ENCODE results near the gene CPAMD8. TPM values are rescaled to one million over a fixed set of nuclear protein-coding genes. Genes with fewer than 3 reads are reported as not detected.

Gene CPAMD8
- total RNA-seq, 2 experiments from 2014 or later: 0.31 to 0.88 TPM

DNA sequence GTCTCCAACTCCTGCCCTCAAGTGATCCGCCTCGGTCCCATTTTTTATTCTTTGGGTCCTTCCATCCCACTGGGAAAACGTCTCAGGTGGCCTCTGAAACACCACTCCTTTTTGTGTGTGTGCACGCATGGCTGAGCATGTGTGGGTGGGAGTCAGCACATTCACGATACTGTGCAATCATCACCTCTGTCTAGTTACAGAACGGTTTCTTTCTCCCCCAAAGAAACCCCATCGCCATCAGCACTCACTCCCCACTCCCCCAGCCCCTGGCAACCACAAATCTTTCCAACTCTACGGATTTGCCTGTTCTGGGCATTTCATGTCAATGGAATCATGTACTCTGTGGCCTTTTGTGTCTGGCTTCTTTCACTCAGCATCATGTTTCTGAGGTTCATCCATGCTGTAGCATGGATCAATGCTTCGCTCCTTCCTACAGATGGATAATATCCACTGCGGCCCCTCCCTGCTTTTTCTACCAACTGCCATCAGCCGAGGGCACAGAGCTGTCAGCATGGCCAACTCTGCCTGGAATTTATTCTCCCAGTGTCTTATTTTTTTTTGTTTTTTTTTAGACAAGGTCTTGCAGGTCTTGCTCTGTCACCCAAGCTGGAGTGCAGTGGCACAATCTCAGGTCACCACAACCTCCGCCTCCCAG is 128.1 kb downstream of the CPAMD8 start:
- H3K27me3 Mint-ChIP-seq: peaks cover 15% of the 10 kb centered on the region
- peak overlapping the region; percentile 56 for H3K4me3 Mint-ChIP-seq
- intact Hi-C loops (cut with micrococcal nuclease): loop anchor here (1.0 kb wide), 1 partner anchor 127 kb away; no protein-coding TSS in a partner anchor
- ChIA-PET POLR2A (no interaction called here), CTCF (no interaction called here)
- no peaks in the 10 kb centered on the region for H3K36me3 Mint-ChIP-seq
- no peaks in the 10 kb centered on the region for H3K9me3 Mint-ChIP-seq
- no peak overlapping the region for H3K27ac Mint-ChIP-seq
- H3K4me1 Mint-ChIP-seq (ENCODE audit: low read depth): peaks cover 15% of the 10 kb centered on the region
- no peak for DNase-seq

DNA sequence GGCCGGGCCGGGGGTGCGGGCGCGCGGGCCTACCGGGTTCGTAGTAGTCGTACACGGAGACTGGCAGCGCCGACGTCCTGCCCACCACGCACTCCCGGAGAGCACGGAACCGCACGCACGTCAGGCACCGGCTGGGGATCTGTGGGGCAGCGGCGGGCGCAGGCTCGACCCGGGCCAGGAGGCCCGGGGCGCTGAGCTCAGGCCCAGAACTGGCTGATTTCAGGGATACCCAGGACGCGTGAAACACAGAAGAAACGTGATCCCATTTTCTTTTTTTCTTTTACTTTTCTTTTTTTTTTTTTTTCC is 128.8 kb downstream of the CPAMD8 start:
- intact Hi-C loops (cut with micrococcal nuclease): no loop called here
- no peak for DNase-seq
- Mint-ChIP-seq H3K27me3 (peaks cover 17% of the 10 kb centered on the region), H3K27ac (no peak overlapping the region), H3K9me3 (no peaks in the 10 kb centered on the region), H3K4me3 (peak overlapping the region; percentile 56), H3K4me1 (ENCODE audit: low read depth) (peaks cover 18% of the 10 kb centered on the region), H3K36me3 (no peaks in the 10 kb centered on the region)
- ChIA-PET CTCF (no interaction called here), POLR2A (no interaction called here)

DNA sequence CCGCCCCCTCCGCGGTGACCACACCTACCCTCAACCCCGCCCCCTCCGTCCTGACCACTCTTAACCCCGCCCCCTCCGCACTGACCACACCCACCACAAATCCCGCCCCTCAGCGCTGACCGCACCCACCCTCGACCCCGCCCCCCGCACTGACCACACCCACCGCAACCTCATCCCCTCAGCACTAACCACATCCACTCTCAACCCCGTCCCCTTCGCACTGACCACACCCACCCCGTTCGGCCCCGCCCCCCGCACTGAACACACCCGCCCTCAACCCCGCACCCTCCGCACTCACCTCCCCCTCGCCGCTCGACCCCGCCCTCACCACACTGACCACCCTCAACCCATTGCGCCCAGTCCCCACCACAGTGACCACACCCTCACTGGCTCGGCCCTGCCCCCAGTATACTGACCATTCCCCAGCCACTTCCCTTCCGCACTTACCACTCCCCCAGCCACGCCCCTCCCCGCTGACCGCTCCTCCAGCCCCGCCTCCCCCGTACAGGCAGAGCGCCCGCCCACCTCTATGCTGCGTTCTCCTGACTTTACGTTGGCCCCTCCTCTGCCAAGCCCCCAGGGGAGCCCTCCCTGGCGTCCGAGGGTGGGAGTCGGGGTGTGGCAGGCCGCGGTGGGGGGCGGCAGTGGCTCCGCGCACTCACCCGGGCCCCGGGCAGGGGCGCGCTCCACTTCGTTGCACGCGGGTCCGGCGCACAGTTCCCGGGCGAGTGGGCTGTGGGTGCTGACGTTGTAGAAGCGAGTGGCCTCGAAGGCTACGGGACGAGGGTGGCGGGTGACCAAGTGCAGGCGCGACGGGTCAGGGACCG is 129.4 kb downstream of the CPAMD8 start:
- peaks cover 18% of the 10 kb centered on the region for H3K4me1 Mint-ChIP-seq (ENCODE audit: low read depth)
- no peak overlapping the region for H3K27ac Mint-ChIP-seq
- H3K27me3 Mint-ChIP-seq: peaks cover 18% of the 10 kb centered on the region
- POLR2A ChIA-PET: no interaction called here
- intact Hi-C loops (cut with micrococcal nuclease): no loop called here
- no peaks in the 10 kb centered on the region for H3K9me3 Mint-ChIP-seq
- peak; percentile 87 for DNase-seq
- H3K4me3 Mint-ChIP-seq: peak overlapping the region; percentile 64
- CTCF ChIA-PET: no interaction called here
- no peaks in the 10 kb centered on the region for H3K36me3 Mint-ChIP-seq

DNA sequence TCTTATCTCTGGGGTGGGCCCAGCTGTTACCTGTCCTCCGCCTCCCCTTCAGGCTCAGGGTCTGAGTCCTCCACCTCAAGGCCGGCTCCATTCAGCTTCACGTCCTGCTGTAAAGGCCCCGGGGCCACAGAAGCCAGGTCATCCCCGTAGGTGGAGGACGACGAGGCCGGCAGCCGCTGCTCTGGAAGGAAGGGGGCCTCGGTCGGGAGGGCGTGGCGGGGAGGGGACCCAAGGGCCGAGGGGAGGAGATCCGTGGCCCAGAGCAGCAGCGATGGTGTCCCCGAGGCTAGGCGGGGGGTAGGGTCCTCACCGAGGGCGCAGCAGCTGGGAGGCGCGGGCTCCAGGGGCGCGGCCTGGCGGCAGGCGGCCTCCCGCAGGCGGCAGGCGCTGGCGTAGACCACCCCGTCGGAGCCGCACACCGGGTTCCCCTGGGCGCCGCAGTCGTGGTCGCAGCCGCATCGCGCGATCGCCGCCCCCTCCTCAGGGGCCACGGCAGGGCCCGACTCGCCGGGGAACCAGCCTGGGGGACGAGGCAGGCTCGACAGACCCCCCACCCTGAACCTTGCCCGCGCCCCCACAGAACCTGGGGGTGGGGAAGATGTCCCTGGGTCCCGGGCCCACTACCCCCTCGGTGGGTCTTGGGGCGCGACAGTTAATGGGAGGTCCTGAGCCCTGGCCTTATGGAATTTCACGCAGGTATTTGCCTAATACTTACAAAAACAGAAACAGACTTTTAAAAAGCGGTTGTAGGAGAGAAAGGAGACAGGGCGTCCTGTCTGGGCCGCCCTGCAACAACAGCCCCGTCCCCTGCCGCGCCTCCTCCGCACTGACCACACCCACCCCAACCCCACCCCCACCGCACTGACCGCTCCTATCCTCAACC is 130.2 kb downstream of the CPAMD8 start:
- Mint-ChIP-seq H3K36me3 (no peaks in the 10 kb centered on the region), H3K9me3 (no peaks in the 10 kb centered on the region), H3K27me3 (peaks cover 20% of the 10 kb centered on the region), H3K27ac (no peak overlapping the region), H3K4me3 (peak overlapping the region; percentile 43), H3K4me1 (ENCODE audit: low read depth) (peaks cover 18% of the 10 kb centered on the region)
- ChIA-PET CTCF (no interaction called here), POLR2A (no interaction called here)
- no peak for DNase-seq
- intact Hi-C loops (cut with micrococcal nuclease): no loop called here

DNA sequence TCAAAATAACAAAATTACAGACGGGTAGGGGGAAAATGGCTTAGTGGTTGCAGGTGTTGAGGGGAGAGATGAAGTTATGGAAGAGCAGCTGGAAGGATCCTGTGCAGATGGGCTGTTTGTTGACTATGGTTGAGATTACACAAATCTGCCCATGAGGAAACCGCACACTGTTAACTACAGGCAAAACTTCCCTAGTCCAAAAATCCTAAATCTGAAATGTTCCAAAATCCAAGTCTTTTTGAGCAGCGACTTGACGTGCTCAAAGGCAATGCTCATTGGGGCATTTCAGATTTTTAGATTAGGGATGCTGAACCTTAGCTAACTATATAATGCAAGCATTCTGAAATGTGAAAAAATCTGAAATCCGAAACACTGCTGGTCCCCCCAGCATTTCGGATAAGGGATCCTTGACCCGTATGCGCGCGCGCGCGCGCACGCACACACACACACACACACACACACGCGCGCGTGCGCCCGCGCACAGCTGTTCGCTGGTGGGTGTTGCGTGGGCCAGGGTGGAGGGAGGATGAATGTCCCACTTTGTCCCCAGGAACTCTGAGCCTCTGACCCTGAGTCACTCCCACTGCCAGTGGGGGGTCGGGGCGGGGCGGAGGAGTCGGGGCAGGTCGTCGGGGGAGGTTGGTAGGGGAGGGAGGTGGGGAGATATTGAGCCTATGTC is 131.0 kb downstream of the CPAMD8 start:
- no peaks in the 10 kb centered on the region for H3K9me3 Mint-ChIP-seq
- peaks cover 20% of the 10 kb centered on the region for H3K27me3 Mint-ChIP-seq
- no peak overlapping the region for H3K4me3 Mint-ChIP-seq
- CTCF ChIA-PET: no interaction called here
- intact Hi-C loops (cut with micrococcal nuclease): no loop called here
- no peak for DNase-seq
- no peak overlapping the region for H3K27ac Mint-ChIP-seq
- no peaks in the 10 kb centered on the region for H3K36me3 Mint-ChIP-seq
- peaks cover 18% of the 10 kb centered on the region for H3K4me1 Mint-ChIP-seq (ENCODE audit: low read depth)
- POLR2A ChIA-PET: no interaction called here

DNA sequence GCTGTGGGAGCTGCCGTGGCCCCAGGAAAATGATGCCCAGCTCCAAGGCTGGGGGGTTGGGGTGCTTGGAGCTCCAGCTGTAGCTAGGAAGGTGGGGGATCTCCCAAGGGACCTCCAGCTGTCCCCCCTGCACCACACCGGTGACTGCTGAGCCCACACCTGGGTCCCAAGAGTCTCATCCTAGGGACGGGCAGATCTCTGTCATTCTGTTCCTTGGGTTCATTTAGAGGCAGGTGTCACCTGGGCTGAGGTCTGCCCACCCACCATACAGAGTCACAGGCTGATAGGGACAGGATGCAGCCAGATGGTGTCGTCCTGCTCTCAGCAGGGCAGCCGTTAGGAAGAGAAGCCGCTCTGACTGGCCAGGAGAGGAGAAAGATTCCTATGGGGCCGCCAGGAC is 132.5 kb downstream of the CPAMD8 start:
- intact Hi-C loops (cut with micrococcal nuclease): no loop called here
- peaks cover 10% of the 10 kb centered on the region for H3K4me1 Mint-ChIP-seq (ENCODE audit: low read depth)
- DNase-seq: no peak
- ChIA-PET CTCF (no interaction called here), POLR2A (interaction anchor here (0.7 kb wide), 1 partner anchor 114 kb away, joined by 3 read pairs; no protein-coding TSS in a partner anchor)
- H3K36me3 Mint-ChIP-seq: no peaks in the 10 kb centered on the region
- no peak overlapping the region for H3K27ac Mint-ChIP-seq
- H3K9me3 Mint-ChIP-seq: no peaks in the 10 kb centered on the region
- no peak overlapping the region for H3K4me3 Mint-ChIP-seq
- peaks cover 25% of the 10 kb centered on the region for H3K27me3 Mint-ChIP-seq

DNA sequence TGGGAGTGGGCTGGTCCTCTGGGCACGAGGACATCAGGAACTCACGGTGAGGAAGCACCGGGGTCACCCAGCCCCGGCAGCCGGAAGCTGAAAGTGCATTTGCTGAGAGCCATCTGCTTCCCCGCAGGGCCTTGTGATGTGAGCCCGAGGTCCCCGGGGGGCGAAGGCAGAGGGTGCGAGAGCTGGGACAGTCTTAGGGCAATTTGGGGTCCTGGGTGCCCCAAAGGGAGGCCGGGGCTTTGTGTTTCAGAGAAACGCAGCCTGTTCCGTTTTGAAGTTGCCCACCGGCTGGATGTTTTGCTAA is 133.0 kb downstream of the CPAMD8 start:
- Mint-ChIP-seq H3K27me3 (peaks cover 28% of the 10 kb centered on the region), H3K9me3 (no peaks in the 10 kb centered on the region), H3K4me3 (no peak overlapping the region), H3K27ac (no peak overlapping the region), H3K36me3 (no peaks in the 10 kb centered on the region), H3K4me1 (ENCODE audit: low read depth) (peaks cover 7% of the 10 kb centered on the region)
- intact Hi-C loops (cut with micrococcal nuclease): no loop called here
- DNase-seq: no peak
- ChIA-PET CTCF (no interaction called here), POLR2A (no interaction called here)

DNA sequence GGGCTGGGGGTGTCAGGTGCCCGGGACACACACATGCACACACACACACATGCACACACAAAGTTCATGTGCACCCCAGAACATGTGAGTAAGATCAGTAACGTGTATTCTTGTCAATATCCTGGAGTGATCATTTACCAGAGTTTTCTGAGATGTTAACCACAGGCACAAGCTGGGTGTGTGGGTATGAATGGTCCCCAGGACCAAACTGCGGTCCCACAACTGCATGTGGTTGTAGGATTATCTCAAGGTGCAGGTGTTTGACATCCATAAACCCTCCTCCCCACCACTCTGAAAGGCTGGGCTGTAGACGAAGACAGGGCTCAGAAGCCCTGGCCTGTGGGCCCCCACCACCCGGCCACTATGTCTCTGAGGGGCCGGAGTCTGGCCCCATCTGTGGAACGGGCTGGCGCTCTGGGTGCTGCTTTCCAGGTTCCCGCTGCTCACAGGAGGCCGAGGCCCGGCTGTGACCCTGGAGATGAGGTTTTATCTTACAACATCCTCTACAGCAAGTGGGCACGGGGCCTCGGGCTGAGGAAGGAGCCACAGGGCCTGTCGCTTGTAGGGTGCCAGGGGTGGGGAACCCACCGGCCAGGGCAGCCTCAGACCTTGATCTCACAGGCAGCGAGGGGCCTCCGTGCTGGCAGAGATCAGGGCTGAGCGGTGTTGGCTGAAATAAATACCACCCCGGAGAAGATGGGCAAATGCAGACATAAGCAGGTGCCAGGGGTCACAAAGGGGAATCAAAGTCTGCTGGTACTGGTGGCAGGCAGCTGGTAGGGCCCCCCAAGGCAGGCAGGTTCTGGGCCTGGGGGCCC is 133.5 kb downstream of the CPAMD8 start:
- ChIA-PET POLR2A (no interaction called here), CTCF (no interaction called here)
- Mint-ChIP-seq H3K27me3 (peaks cover 24% of the 10 kb centered on the region), H3K27ac (no peak overlapping the region), H3K36me3 (no peaks in the 10 kb centered on the region), H3K9me3 (no peaks in the 10 kb centered on the region), H3K4me1 (ENCODE audit: low read depth) (peaks cover 5% of the 10 kb centered on the region), H3K4me3 (no peak overlapping the region)
- DNase-seq: no peak
- intact Hi-C loops (cut with micrococcal nuclease): no loop called here

DNA sequence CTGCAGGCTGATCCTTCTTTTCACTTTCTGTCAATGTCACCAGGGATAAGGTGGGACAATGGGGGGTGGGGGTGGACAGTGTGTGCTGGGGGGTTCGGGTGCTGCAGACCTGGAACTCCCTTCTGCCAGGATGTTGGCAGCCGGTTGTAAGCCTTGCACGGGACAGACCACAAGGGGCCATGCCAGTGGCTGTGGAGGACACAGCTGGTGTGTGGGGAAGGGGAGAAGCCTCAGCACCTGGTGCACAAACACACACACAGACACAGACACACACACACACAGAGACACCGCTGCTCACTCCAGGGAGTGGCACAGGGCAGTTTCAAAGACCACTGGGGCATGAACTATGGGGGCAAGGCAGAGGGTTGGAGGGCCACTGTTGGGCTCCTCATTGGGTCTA is 134.2 kb downstream of the CPAMD8 start:
- POLR2A ChIA-PET: no interaction called here
- H3K27ac Mint-ChIP-seq: no peak overlapping the region
- CTCF ChIA-PET: no interaction called here
- no peak for DNase-seq
- no peak overlapping the region for H3K4me3 Mint-ChIP-seq
- peaks cover 24% of the 10 kb centered on the region for H3K27me3 Mint-ChIP-seq
- no peaks in the 10 kb centered on the region for H3K36me3 Mint-ChIP-seq
- intact Hi-C loops (cut with micrococcal nuclease): no loop called here
- H3K9me3 Mint-ChIP-seq: no peaks in the 10 kb centered on the region
- H3K4me1 Mint-ChIP-seq (ENCODE audit: low read depth): peaks cover 5% of the 10 kb centered on the region

DNA sequence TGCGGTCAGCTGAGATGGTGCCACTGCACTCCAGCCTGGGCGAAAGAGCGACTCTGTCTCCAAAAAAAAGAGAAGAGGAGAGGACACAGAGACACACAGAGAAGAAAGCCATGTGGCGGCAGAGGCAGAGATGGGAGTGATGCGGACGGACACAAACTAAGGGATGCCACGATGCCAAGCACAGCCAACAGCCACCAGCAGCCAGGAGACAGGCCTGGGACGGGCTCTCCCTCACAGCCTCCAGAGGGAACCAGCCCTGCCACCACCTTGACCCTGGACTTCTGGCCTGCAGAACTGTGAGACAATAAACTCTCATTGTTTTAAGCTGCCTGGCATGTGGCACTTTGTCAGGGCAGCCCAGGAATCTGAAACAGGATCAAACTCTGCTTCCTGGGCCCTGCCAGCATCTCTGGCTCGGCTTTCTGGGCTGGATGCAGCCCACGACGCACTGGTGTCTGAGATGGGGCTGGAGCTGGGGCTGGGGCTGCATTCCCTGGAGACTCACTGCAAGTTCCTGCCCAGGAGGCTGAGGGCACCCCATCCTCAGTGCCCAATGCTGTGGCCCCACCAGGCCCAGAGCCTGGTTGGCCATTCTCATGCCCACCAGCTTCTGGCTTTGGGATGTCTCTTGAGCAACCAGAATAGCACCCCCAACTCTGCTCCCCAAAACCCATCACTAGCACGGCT is 134.8 kb downstream of the CPAMD8 start:
- POLR2A ChIA-PET: no interaction called here
- Mint-ChIP-seq H3K4me3 (no peak overlapping the region), H3K27ac (no peak overlapping the region), H3K36me3 (no peaks in the 10 kb centered on the region), H3K4me1 (ENCODE audit: low read depth) (peaks cover 5% of the 10 kb centered on the region), H3K9me3 (no peaks in the 10 kb centered on the region), H3K27me3 (peaks cover 24% of the 10 kb centered on the region)
- intact Hi-C loops (cut with micrococcal nuclease): no loop called here
- no peak for DNase-seq
- CTCF ChIA-PET: no interaction called here

DNA sequence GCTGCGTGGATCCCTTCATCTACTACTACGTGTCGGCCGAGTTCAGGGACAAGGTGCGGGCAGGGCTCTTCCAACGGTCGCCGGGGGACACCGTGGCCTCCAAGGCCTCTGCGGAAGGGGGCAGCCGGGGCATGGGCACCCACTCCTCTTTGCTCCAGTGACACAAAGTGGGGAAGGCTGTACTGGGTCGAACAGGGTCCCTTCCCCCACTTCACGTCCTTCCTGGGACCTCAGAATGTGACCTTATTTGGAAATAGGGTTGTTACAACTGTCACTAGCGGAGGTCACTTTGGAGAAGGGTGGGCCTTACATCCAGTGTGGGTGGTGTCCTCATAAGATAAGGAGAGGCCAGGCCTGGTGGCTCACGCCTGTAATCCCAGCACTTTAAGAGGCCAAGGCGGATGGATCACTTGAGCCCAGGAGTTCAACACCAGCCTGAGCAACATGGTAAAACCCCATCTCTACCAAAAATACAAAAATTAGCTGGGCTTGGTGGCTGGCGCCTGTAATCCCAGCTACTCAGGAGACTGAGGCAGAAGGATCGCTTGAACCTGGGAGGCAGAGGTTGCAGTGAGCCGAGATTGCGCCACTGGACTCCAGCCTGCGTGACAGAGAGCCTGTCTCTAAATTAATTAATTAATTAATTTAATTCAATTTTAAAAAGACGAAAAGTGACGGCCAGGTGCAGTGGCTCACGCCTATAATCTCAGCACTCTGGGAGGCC is 136.0 kb downstream of the CPAMD8 start:
- Mint-ChIP-seq H3K27ac (no peak overlapping the region), H3K4me1 (ENCODE audit: low read depth) (peaks cover 5% of the 10 kb centered on the region), H3K9me3 (no peaks in the 10 kb centered on the region), H3K27me3 (peaks cover 24% of the 10 kb centered on the region), H3K4me3 (no peak overlapping the region), H3K36me3 (no peaks in the 10 kb centered on the region)
- intact Hi-C loops (cut with micrococcal nuclease): no loop called here
- DNase-seq: no peak
- POLR2A ChIA-PET: no interaction called here
- CTCF ChIA-PET: no interaction called here
